Loucy (cell line): Measurements from ENCODE around the gene HOXD13.

Experiments
- H2AFZ ChIP-seq: fragments of 200-600 bp; sonication (generic); 2 replicates; pipeline ENCODE4 v1.6.0; 2016; ENCODE audit warnings: antibody characterized with exemption, mild to moderate bottlenecking, low read length, moderate library complexity
- H3F3A ChIP-seq: fragments of 200-600 bp; 2 replicates; pipeline ENCODE4 v1.6.0; 2016; ENCODE audit warnings: antibody characterized with exemption, low read depth, mild to moderate bottlenecking
- H3K27me3 ChIP-seq: fragments of 200-600 bp; sonication (generic); 2 replicates; pipeline ENCODE4 v1.6.1; 2014; ENCODE audit warnings: low read length, mild to moderate bottlenecking; ENCODE audit not compliant: insufficient read depth, poor library complexity, severe bottlenecking
- H3K36me3 ChIP-seq: fragments of 200-600 bp; sonication (generic); 2 replicates; pipeline ENCODE4 v1.6.1; 2016; ENCODE audit warnings: low read length; ENCODE audit not compliant: insufficient read depth
- H3K4me1 ChIP-seq: fragments of 200-600 bp; sonication (generic); 2 replicates; pipeline ENCODE4 v1.5.1; 2014; ENCODE audit warnings: low read length, mild to moderate bottlenecking; ENCODE audit not compliant: insufficient read depth, poor library complexity, severe bottlenecking
- H3K4me2 ChIP-seq: fragments of 200-600 bp; sonication (generic); 2 replicates; pipeline ENCODE4 v1.6.0; 2014; ENCODE audit warnings: antibody characterized with exemption, low read length, low read depth, mild to moderate bottlenecking; ENCODE audit not compliant: poor library complexity, severe bottlenecking
- H3K4me3 ChIP-seq: fragments of 200-600 bp; sonication (generic); 2 replicates; pipeline ENCODE4 v1.5.1; 2014; ENCODE audit warnings: low read length, mild to moderate bottlenecking, mixed read lengths; ENCODE audit not compliant: poor library complexity, severe bottlenecking
- H3K79me2 ChIP-seq: fragments of 200-600 bp; sonication (generic); 2 replicates; pipeline ENCODE4 v1.6.1; 2014; ENCODE audit warnings: low read length; ENCODE audit not compliant: insufficient read depth
- H3K9ac ChIP-seq: fragments of 200-600 bp; sonication (generic); 2 replicates; pipeline ENCODE4 v1.6.0; 2014; ENCODE audit warnings: mild to moderate bottlenecking, low read depth, low read length, moderate library complexity; ENCODE audit not compliant: poor library complexity, severe bottlenecking
- H3K9me2 ChIP-seq: fragments of 200-600 bp; sonication (generic); replicated peaks from 2 replicates; pipeline ENCODE4 v1.6.1; 2016; ENCODE audit warnings: low read depth, low read length, mixed read lengths
- H3K9me3 ChIP-seq: fragments of 200-600 bp; sonication (generic); 2 replicates; pipeline ENCODE4 v1.6.1; 2014; ENCODE audit warnings: mild to moderate bottlenecking, antibody characterized with exemption, low read length, low read depth; ENCODE audit not compliant: insufficient read depth
- H4K20me1 ChIP-seq: fragments of 200-600 bp; sonication (generic); 2 replicates; pipeline ENCODE4 v1.6.0; 2014; ENCODE audit warnings: antibody characterized with exemption, low read length, mild to moderate bottlenecking; ENCODE audit not compliant: insufficient read depth, poor library complexity, severe bottlenecking
- EZH2phosphoT487 ChIP-seq: fragments of 200-600 bp; IDR thresholded peaks from 2 replicates; pipeline ENCODE4 v1.6.1; 2018; ENCODE audit warnings: antibody characterized with exemption, mild to moderate bottlenecking, moderate library complexity, borderline replicate concordance
- TF ChIP-seq, protein P1 (sequence below): fragments of 200-600 bp; sonication (generic); conservative IDR thresholded peaks from 2 replicates; pipeline ENCODE4 v1.5.1; 2014; ENCODE audit warnings: mild to moderate bottlenecking, antibody characterized with exemption, low read length

Gene HOXD13

DNA sequence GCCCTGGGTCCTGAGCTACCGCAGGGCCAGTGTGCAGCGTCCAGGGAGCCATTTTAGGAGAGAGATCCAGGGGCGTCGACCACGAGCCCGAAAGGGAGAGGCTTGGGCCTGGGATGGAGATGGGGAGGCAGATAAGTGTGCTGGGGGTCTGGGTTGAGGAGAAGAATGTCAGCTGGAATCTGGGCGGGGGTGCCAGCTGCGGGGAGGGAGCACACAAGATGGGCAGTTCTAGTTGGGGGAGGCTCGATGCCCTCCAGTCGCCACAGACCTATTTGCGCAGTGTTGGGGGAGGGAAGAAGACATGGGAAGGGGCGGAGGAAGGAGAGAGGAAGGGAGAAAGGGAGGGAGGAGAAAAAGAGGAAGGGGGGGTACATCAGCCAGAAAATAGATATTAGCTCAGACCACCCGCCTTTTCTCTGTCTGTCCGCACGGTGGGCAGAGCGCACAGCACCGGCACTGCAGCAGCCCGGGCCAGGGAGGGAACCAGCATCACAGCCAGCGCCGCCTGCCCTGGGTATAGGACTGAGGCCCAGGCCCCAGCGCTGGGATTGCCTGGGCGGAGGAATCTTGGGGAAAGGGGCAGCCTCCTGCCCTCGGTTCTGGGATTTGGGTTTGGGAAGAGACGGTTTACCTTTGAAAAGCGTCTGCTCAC, 12.7 kb downstream of the HOXD13 start:
- no peaks in the 10 kb centered on the region for H4K20me1 ChIP-seq
- no peaks in the 10 kb centered on the region for H3K9me3 ChIP-seq
- no peak overlapping the region for H2AFZ ChIP-seq
- no peaks in the 10 kb centered on the region for H3K79me2 ChIP-seq
- H3K4me3 ChIP-seq, result no peak overlapping the region
- no peaks in the 10 kb centered on the region for H3K36me3 ChIP-seq
- H3K27me3 ChIP-seq, result peaks cover 3% of the 10 kb centered on the region
- H3K4me1 ChIP-seq, result peaks cover 3% of the 10 kb centered on the region
- no peaks in the 10 kb centered on the region for H3K9me2 ChIP-seq
- H3F3A ChIP-seq, result no peaks in the 10 kb centered on the region
- no peak overlapping the region for H3K4me2 ChIP-seq
- no peak for TF ChIP-seq EZH2phosphoT487
- TF ChIP-seq, protein P1, sequence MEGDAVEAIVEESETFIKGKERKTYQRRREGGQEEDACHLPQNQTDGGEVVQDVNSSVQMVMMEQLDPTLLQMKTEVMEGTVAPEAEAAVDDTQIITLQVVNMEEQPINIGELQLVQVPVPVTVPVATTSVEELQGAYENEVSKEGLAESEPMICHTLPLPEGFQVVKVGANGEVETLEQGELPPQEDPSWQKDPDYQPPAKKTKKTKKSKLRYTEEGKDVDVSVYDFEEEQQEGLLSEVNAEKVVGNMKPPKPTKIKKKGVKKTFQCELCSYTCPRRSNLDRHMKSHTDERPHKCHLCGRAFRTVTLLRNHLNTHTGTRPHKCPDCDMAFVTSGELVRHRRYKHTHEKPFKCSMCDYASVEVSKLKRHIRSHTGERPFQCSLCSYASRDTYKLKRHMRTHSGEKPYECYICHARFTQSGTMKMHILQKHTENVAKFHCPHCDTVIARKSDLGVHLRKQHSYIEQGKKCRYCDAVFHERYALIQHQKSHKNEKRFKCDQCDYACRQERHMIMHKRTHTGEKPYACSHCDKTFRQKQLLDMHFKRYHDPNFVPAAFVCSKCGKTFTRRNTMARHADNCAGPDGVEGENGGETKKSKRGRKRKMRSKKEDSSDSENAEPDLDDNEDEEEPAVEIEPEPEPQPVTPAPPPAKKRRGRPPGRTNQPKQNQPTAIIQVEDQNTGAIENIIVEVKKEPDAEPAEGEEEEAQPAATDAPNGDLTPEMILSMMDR, result no peak
- no peak overlapping the region for H3K9ac ChIP-seq

DNA sequence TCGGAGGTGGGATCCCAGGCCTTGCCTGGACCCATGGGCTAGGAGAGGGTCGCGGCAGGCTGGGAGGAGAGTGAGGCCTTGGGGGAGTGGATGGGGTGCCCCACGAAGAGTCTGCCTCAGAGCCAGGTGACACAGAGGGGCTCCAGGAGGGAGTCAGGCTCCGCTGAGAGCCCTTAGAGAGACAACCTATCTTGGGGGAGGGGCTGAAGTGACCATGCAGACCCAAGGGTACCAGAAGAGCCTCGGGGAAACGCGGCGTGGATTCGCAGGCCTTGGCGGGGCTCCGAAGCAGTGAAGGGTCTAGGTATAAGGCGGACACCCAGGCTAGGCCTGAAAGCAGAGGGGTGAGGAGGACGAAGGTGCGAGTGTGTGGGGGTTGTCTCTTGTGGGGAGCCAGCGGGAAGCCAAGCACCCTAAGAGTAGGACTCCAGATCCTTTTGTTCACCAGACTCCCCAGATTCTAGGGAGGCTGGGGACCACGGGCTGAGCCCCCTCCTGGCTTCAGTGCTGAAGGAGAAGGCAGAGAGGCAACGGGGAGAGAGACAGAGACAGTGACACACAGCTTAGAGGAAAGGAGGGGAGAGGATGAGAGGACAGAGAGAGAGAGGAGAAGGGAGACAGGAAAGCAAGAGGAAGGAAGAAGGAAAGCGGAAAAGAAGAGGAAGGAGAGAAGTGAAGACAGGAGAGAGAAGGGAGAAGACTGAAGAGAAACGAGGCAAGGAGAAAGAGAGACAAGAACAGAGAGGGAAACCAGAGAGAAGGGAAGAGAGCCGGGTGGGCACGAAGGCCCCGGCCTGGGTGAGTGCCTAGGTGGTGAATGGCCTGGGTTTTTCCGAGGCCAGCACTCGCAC, 13.4 kb downstream of the HOXD13 start:
- H3K4me2 ChIP-seq, result no peak overlapping the region
- H3K9me2 ChIP-seq, result no peaks in the 10 kb centered on the region
- no peaks in the 10 kb centered on the region for H3F3A ChIP-seq
- no peak overlapping the region for H3K4me3 ChIP-seq
- H3K27me3 ChIP-seq, result peaks cover 4% of the 10 kb centered on the region
- H3K79me2 ChIP-seq, result no peaks in the 10 kb centered on the region
- no peak overlapping the region for H3K9ac ChIP-seq
- no peak overlapping the region for H2AFZ ChIP-seq
- no peaks in the 10 kb centered on the region for H3K9me3 ChIP-seq
- H4K20me1 ChIP-seq, result no peaks in the 10 kb centered on the region
- no peak for TF ChIP-seq EZH2phosphoT487
- TF ChIP-seq, protein P1, result no peak
- H3K36me3 ChIP-seq, result no peaks in the 10 kb centered on the region
- H3K4me1 ChIP-seq, result peaks cover 3% of the 10 kb centered on the region

DNA sequence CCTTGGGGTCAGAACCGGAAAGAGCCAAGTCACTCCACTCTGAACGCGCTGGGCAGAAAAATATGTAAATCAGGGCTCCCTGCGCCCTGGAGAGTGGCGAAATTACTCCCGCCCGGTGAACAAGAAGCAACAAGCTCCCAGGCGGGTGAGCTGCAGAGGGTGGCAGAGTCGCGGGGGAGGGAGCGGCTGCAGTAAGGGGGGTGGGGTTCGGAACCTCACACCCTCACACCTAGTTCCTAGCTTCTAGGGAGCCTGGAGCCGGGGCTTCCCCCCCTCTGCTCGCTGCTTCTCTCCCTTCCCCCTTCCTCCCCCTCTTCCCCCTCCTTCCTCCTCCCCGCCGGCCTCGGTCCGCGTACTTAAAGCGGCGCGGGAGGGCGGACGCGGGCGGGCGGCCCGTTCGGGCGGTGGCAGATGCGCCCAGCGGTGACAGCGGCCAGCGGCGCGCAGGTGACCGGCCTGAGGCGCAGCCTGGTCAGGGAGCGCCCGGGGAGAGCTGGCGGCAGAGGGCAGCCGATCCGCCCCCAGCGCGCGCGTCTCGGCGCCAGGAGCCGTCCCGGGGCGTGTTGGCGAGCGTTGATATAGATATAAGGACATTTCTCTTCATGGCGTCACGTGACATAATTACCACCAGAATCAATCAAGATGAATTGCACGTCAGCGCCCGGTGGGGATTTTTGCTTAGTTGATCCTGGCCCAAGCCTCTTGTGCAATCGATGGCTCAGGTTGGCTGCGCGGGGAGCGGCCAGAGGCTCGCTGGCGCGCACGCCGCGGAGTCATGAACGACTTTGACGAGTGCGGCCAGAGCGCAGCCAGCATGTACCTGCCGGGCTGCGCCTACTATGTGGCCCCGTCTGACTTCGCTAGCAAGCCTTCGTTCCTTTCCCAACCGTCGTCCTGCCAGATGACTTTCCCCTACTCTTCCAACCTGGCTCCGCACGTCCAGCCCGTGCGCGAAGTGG, 14.3 kb downstream of the HOXD13 start, which contains the start of gene HOXD11:
Gene HOXD11, plus strand, starts transcription at position 700 of the 959 bp plus-strand sequence. Its CDS starts 76 bp downstream, at position 776.
- H3K9me2 ChIP-seq, result no peaks in the 10 kb centered on the region
- no peaks in the 10 kb centered on the region for H4K20me1 ChIP-seq
- no peaks in the 10 kb centered on the region for H3K36me3 ChIP-seq
- H3F3A ChIP-seq, result no peaks in the 10 kb centered on the region
- H3K4me2 ChIP-seq, result no peak within 1 kb of the TSS
- H3K27me3 ChIP-seq, result peaks cover 7% of the 10 kb centered on the region
- no peaks in the 10 kb centered on the region for H3K9me3 ChIP-seq
- H2AFZ ChIP-seq, result no peak within 1 kb of the TSS
- H3K4me1 ChIP-seq, result peaks cover 3% of the 10 kb centered on the region
- no peaks in the 10 kb centered on the region for H3K79me2 ChIP-seq
- TF ChIP-seq EZH2phosphoT487, result no peak
- TF ChIP-seq, protein P1, result no peak
- H3K4me3 ChIP-seq, result no peak within 1 kb of the TSS
- no peak within 1 kb of the TSS for H3K9ac ChIP-seq
